ENCODE data around the gene CDK5RAP3.

DNA sequence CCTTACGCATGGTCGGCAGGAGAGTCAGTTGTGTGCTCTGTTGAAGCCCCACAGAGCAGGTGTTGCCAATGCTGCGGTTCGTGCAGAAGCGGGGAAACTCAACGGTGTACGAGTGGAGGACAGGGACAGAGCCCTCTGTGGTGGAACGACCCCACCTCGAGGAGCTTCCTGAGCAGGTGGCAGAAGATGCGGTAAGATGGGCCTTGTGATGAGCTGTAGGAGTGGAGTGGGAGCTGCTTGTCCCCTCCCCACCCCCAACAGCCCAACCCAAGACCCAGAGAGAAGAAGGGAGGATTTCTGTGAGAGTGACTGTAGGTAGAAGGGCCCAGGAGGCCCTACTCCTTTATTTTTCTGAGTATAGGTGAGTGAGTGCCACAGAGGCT lies 4.9 kb downstream of the CDK5RAP3 start:
- TF ChIP-seq, protein P1, sequence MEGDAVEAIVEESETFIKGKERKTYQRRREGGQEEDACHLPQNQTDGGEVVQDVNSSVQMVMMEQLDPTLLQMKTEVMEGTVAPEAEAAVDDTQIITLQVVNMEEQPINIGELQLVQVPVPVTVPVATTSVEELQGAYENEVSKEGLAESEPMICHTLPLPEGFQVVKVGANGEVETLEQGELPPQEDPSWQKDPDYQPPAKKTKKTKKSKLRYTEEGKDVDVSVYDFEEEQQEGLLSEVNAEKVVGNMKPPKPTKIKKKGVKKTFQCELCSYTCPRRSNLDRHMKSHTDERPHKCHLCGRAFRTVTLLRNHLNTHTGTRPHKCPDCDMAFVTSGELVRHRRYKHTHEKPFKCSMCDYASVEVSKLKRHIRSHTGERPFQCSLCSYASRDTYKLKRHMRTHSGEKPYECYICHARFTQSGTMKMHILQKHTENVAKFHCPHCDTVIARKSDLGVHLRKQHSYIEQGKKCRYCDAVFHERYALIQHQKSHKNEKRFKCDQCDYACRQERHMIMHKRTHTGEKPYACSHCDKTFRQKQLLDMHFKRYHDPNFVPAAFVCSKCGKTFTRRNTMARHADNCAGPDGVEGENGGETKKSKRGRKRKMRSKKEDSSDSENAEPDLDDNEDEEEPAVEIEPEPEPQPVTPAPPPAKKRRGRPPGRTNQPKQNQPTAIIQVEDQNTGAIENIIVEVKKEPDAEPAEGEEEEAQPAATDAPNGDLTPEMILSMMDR (conservative IDR thresholded peaks at IDR 0.05 in 1 of 2, IDR thresholded peaks at IDR 0.05 in 1 of 2; ENCODE audit: low read depth in 1 of 2, low read length in 2 of 2) = no peak
- TF ChIP-seq EZH2 (IDR thresholded peaks at IDR 0.05; ENCODE audit: low read length, missing control alignments) = no peak
